ENCODE measurements around the gene MAL.
A peak's percentile ranks its signal among the peaks of the same experiment; 100 is the strongest.

DNA sequence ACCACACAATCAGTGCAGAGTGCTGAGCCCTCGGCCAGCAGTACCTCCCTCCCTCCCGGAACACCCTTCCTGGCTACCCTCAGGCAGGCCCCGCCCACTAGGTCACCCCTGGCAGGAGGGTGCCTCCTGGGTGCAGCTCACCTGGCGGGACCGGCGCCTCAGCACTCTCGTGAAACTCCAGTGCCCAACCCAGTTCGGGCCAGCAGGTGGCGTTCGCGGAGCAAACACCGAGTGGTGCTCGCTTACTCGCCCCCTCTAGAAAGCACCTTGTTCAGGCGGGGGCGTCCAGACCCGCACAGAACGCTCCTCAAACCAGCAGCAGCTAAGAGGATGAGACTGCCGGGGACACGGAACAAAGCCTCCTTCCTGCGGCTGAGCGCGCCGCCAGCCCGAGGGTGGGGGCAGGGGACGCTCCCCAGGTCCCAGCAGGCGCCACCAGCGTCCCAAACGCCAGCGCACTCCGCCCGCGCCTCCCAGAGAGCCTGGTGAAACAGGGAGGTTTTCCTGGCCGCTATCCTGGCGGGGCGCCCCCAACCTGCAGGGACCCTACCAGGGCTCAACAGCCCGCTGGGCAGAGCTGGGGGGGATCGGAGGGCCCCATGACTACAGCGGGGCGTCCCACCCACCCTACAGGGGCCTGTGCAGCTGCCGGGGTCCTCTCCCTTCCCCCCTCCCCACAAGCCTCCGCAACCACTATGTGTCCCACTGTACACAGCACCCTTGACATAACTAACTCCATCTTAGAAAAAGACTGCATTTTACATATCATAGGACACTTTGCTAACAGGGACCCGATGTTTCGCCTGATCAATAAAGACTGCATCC, 51.4 kb downstream of the MAL start:
- TF ChIP-seq, protein P1, sequence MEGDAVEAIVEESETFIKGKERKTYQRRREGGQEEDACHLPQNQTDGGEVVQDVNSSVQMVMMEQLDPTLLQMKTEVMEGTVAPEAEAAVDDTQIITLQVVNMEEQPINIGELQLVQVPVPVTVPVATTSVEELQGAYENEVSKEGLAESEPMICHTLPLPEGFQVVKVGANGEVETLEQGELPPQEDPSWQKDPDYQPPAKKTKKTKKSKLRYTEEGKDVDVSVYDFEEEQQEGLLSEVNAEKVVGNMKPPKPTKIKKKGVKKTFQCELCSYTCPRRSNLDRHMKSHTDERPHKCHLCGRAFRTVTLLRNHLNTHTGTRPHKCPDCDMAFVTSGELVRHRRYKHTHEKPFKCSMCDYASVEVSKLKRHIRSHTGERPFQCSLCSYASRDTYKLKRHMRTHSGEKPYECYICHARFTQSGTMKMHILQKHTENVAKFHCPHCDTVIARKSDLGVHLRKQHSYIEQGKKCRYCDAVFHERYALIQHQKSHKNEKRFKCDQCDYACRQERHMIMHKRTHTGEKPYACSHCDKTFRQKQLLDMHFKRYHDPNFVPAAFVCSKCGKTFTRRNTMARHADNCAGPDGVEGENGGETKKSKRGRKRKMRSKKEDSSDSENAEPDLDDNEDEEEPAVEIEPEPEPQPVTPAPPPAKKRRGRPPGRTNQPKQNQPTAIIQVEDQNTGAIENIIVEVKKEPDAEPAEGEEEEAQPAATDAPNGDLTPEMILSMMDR (IDR thresholded peaks at IDR 0.05): peak; percentile 64 to 85 (median 78)
- no peak for TF ChIP-seq POLR2A (IDR thresholded peaks at IDR 0.05)

All from heart left ventricle (tissue), 13 donors.